Measurements from ENCODE around the gene CLEC20A. TPM values are rescaled to one million over a fixed set of nuclear protein-coding genes. Genes with fewer than 3 reads are reported as not detected.

CLEC20A gene
- total and polyA plus RNA-seq, 10 donors: 0.57 to 3.6 (median 1.3) TPM; not detected in 2

- no peak overlapping the region for H3K27ac ChIP-seq
- TF ChIP-seq CTCF (IDR thresholded peaks at IDR 0.05 in 8 of 11, conservative IDR thresholded peaks at IDR 0.05 in 3 of 11) (no peak), POLR2AphosphoS5 (IDR thresholded peaks at IDR 0.05) (no peak), POLR2A (IDR thresholded peaks at IDR 0.05) (no peak)
- H3K9me3 ChIP-seq: no peaks in the 10 kb centered on the region
- H3K27me3 ChIP-seq (replicated peaks in 1 of 7): no peaks in the 10 kb centered on the region
- intact Hi-C loops (cut with DNase I; ENCODE audit: low total_unique reads): no loop called here
- H3K4me3 ChIP-seq: no peak overlapping the region
- no peaks in the 10 kb centered on the region for H3K4me1 ChIP-seq
- peaks cover 0 to 23% (median 0%) of the 10 kb centered on the region in 6 donors for H3K36me3 ChIP-seq
- no peak for DNase-seq
Observed at GRCh38 chr1:178472531-178472930, 24.2 kb downstream of the CLEC20A start.

DNA sequence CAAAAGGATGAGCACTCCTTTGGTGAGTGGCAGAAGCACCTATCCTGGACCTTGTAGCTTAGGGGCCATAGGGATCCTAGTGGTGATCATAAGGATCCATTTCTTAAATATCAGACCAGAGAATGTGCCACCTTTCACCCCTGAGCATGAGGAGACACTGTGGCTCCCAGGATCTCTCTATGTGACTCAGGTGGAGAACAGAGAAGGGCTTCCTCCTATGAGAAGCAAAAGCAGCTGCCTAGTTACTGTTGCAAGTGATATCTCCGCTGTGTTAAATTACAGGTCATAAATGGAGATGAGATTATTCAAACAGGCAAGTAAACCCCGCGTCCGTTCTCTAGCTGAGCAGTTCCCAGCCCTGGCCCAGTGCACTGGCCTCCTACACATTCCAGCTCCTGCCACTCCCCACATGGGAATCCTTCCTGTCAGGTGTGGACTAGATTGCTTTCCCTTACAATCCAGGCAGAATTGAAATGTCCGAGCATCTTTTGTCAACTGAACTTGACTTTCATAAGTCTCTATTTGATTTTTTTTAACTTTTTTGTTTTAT is 26.3 kb downstream of the CLEC20A start:
- intact Hi-C loops (cut with DNase I; ENCODE audit: low total_unique reads): no loop called here
- no peaks in the 10 kb centered on the region for H3K9me3 ChIP-seq
- TF ChIP-seq POLR2AphosphoS5 (IDR thresholded peaks at IDR 0.05): no peak
- no peak for TF ChIP-seq POLR2A (IDR thresholded peaks at IDR 0.05)
- TF ChIP-seq CTCF (IDR thresholded peaks at IDR 0.05 in 8 of 11, conservative IDR thresholded peaks at IDR 0.05 in 3 of 11): no peak
- no peak overlapping the region for H3K4me3 ChIP-seq
- no peaks in the 10 kb centered on the region for H3K4me1 ChIP-seq
- H3K27me3 ChIP-seq (replicated peaks in 1 of 7): no peaks in the 10 kb centered on the region
- no peak for DNase-seq
- peaks cover 0 to 42% (median 3%) of the 10 kb centered on the region in 6 donors for H3K36me3 ChIP-seq
- 90 to 93% (median 91%) methylated on average over 5 of the region's 5 CpGs for WGBS, 5 donors
- no peak overlapping the region for H3K27ac ChIP-seq

- intact Hi-C loops (cut with DNase I; ENCODE audit: low total_unique reads): no loop called here
- no peak overlapping the region for H3K27ac ChIP-seq
- no peak for DNase-seq
Observed at GRCh38 chr1:178467837-178468236, 28.9 kb downstream of the CLEC20A start.

GRCh38 chr1:178465011-178465410 is 31.8 kb downstream of the CLEC20A start:
- Histone ChIP-seq H3K36me3 (peaks cover 0 to 27% (median 3%) of the 10 kb centered on the region in 6 donors), H3K4me3 (no peak overlapping the region), H3K9me3 (no peaks in the 10 kb centered on the region), H3K4me1 (no peaks in the 10 kb centered on the region), H3K27me3 (replicated peaks in 1 of 7) (no peaks in the 10 kb centered on the region), H3K27ac (no peak overlapping the region)
- TF ChIP-seq POLR2A (IDR thresholded peaks at IDR 0.05): no peak
- no peak for TF ChIP-seq POLR2AphosphoS5 (IDR thresholded peaks at IDR 0.05)
- no peak for TF ChIP-seq CTCF (IDR thresholded peaks at IDR 0.05 in 8 of 11, conservative IDR thresholded peaks at IDR 0.05 in 3 of 11)
- no peak for DNase-seq
- intact Hi-C loops (cut with DNase I; ENCODE audit: low total_unique reads): no loop called here

More at GRCh38 chr1:178467837-178468236, 28.9 kb downstream of the CLEC20A start:
- Histone ChIP-seq H3K4me1 (no peaks in the 10 kb centered on the region), H3K9me3 (no peaks in the 10 kb centered on the region), H3K27me3 (replicated peaks in 1 of 7) (no peaks in the 10 kb centered on the region), H3K36me3 (peaks cover 0 to 28% (median 3%) of the 10 kb centered on the region in 6 donors), H3K4me3 (no peak overlapping the region)
- no peak for TF ChIP-seq CTCF (IDR thresholded peaks at IDR 0.05 in 8 of 11, conservative IDR thresholded peaks at IDR 0.05 in 3 of 11)
- TF ChIP-seq POLR2AphosphoS5 (IDR thresholded peaks at IDR 0.05): no peak

All from spleen (tissue), 11 donors.